ENCODE results near the gene ASB6. TPM values are rescaled to one million over a fixed set of nuclear protein-coding genes. Genes with fewer than 3 reads are reported as not detected.

The ASB6 gene
- total RNA-seq, 1 donor: 20.3 TPM

- DNase-seq (ENCODE audit: low read depth): no peak
- no peak overlapping the region for H3K4me3 ChIP-seq (ENCODE audit: low read depth, low read length)
- no peak for TF ChIP-seq CTCF (IDR thresholded peaks at IDR 0.05; ENCODE audit: insufficient read depth, low read depth, low read length)
Measured at GRCh38 chr9:129635099-129636065, 6.6 kb downstream of the ASB6 start.

GRCh38 chr9:129633848-129634247, 8.1 kb downstream of the ASB6 start:
- no peak for DNase-seq (ENCODE audit: low read depth)
- no peak overlapping the region for H3K4me3 ChIP-seq (ENCODE audit: low read depth, low read length)
- TF ChIP-seq CTCF (IDR thresholded peaks at IDR 0.05; ENCODE audit: insufficient read depth, low read depth, low read length): no peak

GRCh38 chr9:129633207-129633606, 8.7 kb downstream of the ASB6 start:
- DNase-seq (ENCODE audit: low read depth): no peak
- no peak for TF ChIP-seq CTCF (IDR thresholded peaks at IDR 0.05; ENCODE audit: insufficient read depth, low read depth, low read length)

GRCh38 chr9:129632460-129632859, 9.5 kb downstream of the ASB6 start:
- DNase-seq (ENCODE audit: low read depth): no peak
- H3K4me3 ChIP-seq (ENCODE audit: low read depth, low read length): no peak overlapping the region
- no peak for TF ChIP-seq CTCF (IDR thresholded peaks at IDR 0.05; ENCODE audit: insufficient read depth, low read depth, low read length)

More at GRCh38 chr9:129633207-129633606, 8.7 kb downstream of the ASB6 start:
- H3K4me3 ChIP-seq (ENCODE audit: low read depth, low read length): no peak overlapping the region

- TF ChIP-seq CTCF (IDR thresholded peaks at IDR 0.05; ENCODE audit: insufficient read depth, low read depth, low read length): no peak
- no peak for DNase-seq (ENCODE audit: low read depth)
Measured at GRCh38 chr9:129631674-129632129, 10.2 kb downstream of the ASB6 start.

GRCh38 chr9:129630967-129631673, 10.8 kb downstream of the ASB6 start:
- no peak for DNase-seq (ENCODE audit: low read depth)
- no peak overlapping the region for H3K4me3 ChIP-seq (ENCODE audit: low read depth, low read length)
- no peak for TF ChIP-seq CTCF (IDR thresholded peaks at IDR 0.05; ENCODE audit: insufficient read depth, low read depth, low read length)

More at GRCh38 chr9:129631674-129632129, 10.2 kb downstream of the ASB6 start:
- no peak overlapping the region for H3K4me3 ChIP-seq (ENCODE audit: low read depth, low read length)
